Fibroblast of skin of abdomen (primary cell): ENCODE data around the gene LZTR1.
"Not testable (repeated sequence)": the region's sequence is repeated elsewhere in the genome, so short reads cannot be mapped to it uniquely, and the experiment has no call there.

ENCODE experiments used
- DNase-seq: peaks from one replicate; pipeline ENCODE4 v3.0.0-alpha.2; 2013

Gene LZTR1

DNA sequence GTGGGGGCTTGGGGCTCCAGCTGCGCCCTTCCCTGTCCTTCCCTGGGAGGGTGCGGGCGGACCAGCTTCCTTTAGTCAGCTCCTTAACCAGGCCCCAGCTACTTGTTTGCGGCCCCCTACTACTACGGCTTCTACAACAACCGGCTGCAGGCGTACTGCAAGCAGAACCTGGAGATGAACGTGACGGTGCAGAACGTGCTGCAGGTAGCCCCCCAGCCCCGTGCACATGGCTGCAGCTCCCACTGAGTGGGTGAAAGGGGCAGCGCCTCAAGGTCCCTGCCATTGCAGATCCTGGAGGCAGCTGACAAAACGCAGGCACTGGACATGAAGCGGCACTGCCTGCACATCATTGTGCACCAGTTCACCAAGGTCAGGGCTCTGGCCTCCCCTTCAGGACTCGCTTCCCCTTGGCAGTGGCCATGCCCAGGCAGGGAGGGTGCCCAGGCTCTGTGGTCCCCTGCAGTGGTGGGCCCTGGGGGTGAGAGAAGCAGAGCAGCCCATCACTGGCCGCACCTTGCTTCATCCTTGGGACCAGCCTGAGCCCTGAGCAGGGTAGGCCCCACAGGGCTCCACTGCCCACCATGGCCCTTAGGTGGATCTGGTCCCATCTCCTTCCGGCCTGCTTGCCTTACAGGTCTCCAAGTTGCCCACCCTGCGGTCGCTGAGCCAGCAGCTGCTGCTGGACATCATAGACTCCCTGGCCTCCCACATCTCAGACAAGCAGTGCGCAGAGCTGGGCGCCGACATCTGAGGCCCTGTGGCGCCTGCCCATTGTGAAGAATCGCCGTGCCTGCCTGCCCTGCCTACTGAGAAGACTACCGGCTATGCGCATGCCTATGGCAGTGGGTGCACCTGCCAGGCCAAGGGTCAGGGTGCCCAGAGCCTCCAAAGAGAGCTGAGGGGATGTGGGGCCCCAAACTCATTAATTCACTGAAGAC lies 14.8 kb downstream of the LZTR1 start:
- DNase-seq: no peak

- no peak for DNase-seq
These were observed 15.6 kb downstream of the LZTR1 start for GRCh38 chr22:20997536-20998257.

DNA sequence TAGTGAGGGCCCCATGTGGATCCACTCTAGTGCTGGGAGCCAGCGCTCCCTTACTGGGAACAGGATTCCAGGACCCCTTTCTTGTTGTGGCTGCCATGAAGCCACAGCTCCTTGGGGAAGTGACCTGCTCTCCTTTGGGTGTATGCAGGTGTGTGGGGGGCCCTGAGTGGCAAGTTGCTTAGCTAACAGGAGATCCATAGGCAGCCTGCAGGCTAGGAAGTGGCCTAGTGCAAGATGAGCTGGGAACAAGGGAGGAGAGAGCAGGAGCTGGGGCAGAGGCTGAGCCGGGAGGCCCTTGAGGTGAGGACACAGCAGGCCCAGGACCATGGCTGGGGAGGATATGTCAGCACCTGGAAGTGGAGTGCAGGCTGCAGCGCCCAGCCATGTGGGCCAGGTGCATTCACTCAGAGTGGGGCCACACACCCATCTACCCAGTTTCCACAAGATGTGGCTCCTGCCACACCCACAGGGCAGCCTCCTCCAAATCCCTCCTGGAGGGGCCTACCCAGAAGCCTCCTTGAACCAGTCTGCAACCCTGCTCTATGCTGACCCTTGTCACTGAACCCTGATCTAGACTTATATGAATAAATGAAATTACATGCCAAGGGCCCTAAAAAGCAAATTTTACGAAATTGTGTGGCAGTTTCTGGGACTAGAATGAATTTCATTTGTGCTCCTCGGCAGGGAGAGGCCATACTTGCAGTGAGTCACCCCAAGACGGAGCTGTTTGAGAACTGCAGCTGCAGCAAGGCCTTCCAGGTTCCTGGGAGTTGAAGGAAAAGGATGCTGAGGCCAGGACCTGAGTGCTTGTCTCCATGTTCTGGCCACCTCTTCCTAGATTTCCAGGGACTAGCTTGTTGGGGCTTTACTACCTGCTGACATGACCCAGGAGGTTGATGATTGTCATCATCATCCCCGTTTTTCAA lies 16.6 kb downstream of the LZTR1 start:
- DNase-seq: no peak

DNA sequence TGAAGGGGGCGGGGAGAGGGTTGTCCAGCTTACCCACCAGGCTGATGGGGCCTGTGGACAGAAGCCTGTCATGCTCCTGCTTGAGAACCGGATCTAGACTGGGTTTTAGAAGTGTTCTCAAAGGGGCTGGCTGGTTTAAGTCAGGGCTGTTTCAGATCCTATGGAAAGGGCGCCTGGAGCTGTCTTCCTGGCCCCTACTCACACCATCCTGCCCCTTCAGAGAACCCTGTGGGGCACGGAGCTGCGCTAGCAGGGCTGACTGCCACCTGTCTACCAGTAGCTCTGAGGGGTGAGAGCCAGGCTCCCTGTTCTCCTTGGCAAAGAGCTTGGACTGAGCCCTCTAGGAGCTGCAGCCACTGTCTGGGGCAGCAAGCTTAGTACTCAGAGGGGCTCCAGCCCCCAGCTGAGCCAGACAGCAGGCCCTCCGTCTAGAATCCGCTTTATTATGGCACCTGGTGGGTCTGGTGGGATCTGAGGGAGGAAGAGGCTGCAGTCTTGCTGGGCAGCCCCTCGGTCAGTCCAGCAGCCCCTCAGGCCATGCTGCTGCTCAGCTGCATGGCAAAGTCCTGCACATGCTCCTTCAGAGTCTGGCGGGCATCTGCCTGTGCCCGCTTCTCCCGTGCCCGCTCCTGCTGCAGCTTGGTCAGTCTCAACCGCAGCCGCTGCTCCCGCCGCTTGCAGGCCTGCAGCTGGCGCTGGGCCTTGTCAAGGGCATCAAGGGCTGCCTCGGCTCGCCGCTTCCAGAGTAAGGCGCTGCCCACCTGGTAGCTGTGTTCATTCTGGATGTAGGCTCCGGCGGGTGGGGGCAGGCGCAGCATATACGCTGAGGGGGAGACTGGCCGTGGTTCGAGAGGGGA lies 17.5 kb downstream of the LZTR1 start:
- DNase-seq: no peak

DNA sequence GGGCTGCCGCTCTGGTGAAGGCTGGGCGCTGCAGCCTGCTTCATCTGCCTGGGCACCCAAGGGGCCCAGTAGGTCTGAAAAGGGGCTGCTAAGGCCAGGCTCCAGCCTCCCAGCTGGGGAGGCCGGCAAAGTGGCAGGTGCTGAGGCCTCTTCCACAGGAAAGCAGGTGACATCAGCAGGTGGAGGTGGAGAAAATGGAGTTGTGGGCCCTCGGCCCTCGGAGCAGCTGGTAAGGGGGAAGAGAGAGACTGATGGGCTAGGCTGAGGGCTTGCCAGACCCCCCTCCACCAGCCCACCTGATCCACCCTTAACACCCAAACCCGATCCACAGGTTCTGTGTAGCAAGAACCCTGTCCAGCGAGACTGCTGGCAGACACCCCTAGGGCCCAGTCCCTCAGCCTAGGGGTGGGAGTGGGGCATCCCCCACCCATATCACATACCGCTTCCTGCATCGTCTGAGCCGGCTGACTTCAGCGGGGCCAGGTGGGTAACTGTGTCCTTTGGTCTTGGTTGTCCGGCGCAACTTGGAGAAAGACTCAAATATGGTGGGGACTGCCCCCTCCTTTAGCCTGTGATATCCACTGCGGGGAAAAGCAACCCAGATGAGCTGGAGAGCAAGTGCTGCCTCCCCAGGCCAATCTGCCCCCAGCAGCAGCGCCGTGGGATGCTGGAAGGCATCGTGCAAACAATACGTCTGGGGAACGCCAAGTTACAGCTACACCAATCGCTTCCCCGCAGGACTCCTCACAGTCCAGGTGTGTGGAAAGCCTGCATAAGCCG lies 18.3 kb downstream of the LZTR1 start:
- no peak for DNase-seq

DNA sequence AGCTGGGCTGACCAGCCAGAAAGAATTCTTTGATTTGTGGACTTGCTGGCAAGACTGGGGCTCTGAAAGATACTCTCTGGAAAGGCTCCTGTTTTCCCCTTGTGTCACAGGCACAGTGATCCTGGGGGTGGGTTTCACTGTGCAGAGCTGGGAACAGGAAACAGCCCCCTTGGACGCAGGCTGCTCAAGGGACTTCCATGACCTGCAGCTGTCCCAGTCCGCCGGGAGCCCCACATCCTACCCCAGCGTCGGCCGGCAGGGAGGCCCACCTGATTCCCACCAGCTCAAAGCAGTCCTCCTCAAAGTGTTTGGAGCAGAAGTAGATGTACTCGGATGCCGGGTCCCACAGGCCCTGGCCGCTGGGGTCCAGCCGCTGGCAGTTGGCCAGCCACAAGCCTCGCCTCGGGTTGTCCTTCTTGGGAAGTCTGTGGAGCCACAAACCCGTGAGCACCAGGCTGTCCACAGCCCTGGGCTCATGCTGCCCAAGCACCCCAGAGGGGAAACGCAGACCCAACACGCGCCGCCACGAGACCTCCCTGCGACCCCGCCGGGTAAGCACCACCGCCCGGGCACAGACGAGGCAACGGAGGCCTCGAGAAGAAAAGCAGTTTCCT lies 19.0 kb downstream of the LZTR1 start:
- no peak for DNase-seq

GRCh38 chr22:21001601-21002325 lies 19.7 kb downstream of the LZTR1 start, which contains the start of gene THAP7:
TSS of gene THAP7 (minus strand) at chr22:21002118. CDS start at chr22:21001911, 207 bp downstream.
- peak; percentile 94 for DNase-seq

DNA sequence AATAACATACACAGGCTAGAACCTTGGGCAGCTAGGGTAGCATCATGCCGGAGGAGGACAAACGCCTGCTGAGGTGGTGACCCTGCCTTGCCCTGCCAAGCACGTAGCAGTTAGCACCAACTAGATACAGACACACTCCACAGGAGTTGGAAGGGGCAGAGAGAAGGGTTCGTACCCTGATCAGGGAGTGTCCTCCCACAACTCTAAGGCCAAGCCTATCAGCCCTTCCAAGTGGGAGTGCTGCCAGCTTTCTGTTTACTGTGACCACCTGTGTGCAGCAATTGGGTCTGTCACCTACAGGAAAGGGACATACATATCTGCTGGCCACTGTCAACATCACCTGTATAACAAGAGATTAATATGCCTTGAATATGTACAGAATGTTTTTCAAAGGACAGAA lies 21.7 kb downstream of the LZTR1 start:
- DNase-seq: no peak

- not testable (repeated sequence) for DNase-seq
These were observed 27.1 kb downstream of the LZTR1 start for GRCh38 chr22:21009208-21009607.

GRCh38 chr22:21009638-21010425 lies 27.7 kb downstream of the LZTR1 start:
- DNase-seq: peak; percentile 44

GRCh38 chr22:21010426-21011113 lies 28.5 kb downstream of the LZTR1 start:
- DNase-seq: no peak

GRCh38 chr22:21012446-21013407 lies 30.6 kb downstream of the LZTR1 start:
- DNase-seq: no peak

GRCh38 chr22:21013657-21014201 lies 31.6 kb downstream of the LZTR1 start:
- no peak for DNase-seq

DNA sequence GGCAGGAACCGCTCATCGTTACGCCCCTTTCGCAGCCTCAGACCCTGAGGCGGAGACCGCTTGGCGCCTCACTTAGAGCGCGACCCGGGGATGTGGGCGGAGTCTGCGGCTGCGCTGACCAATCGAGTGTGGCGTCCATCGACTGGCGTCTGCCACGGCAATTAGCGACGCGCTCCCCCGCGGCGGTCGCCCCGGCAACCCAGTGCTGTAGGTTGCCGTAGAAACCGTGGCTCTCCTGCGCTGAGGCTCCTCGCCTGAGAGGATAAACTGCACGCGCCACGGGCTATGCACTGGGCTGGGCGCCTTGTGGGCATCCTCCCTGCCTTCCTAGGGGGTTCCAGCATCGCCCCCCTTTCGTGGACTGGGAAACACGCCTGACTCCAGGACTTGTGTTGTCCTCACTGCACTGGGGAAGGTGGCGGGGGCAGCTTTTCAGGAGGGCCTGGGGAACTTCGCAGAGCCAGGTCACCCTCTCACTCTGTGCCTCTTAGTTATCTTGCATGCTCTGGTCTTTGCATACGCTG lies 32.2 kb downstream of the LZTR1 start:
- peak; percentile 91 for DNase-seq

DNA sequence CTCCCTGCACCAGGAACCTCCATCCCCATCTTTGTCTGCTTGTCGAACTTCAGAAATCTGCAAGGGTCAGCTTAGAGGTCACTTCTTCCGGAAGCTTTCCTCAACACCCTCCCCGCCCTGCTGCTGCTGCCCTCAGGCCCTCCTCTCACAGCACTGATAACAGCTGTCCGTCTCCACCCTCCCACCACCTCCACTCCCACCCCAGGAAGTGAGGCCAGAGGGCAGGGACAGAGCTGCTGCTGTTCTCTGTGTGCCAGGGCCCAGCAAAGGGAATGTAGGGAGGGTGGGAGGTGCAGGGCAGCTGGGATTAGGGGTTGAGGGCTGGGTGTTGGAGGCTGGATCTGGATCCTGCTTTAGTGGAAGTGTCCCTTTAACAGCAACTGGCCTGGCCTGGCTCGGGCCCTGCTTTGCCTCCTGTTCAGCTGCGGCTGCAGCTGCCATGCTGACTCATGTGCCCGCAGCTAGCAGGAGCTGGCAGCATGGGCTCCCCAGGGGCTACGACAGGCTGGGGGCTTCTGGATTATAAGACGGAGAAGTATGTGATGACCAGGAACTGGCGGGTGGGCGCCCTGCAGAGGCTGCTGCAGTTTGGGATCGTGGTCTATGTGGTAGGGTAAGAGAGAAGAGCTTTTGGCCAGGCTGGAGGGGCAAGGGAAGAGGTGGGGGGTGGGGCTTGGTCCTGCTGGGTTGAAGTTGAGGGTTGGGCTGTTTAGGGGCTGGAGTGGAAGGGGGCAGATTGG lies 32.8 kb downstream of the LZTR1 start, which contains the start of gene P2RX6:
Gene P2RX6 (plus strand): TSS at position 440 of the 740 bp plus-strand sequence. CDS start 10 bp downstream, at position 450.
- DNase-seq: peak; percentile 40
